ENCODE measurements around the gene LYL1.
A peak's percentile ranks its signal among the peaks of the same experiment; 100 is the strongest.

LYL1 gene

GRCh38 chr19:13112555-13112954 is 9.9 kb upstream of the LYL1 start:
- H3K36me3 Mint-ChIP-seq (ENCODE audit: low read depth) = peaks cover 2% of the 10 kb centered on the region
- no peak overlapping the region for H3K27ac Mint-ChIP-seq
- no peak for DNase-seq
- TF ChIP-seq CTCF (IDR thresholded peaks at IDR 0.05) = no peak
- no peaks in the 10 kb centered on the region for H3K9me3 Mint-ChIP-seq
- no peak overlapping the region for H3K4me3 Mint-ChIP-seq
- H3K27me3 Mint-ChIP-seq (ENCODE audit: low read depth, poor library complexity) = no peaks in the 10 kb centered on the region
- H3K4me1 Mint-ChIP-seq = peaks cover 23% of the 10 kb centered on the region

GRCh38 chr19:13110099-13110610 is 7.5 kb upstream of the LYL1 start:
- Mint-ChIP-seq H3K36me3 (ENCODE audit: low read depth) (peaks cover 6% of the 10 kb centered on the region), H3K27me3 (ENCODE audit: low read depth, poor library complexity) (peaks cover 4% of the 10 kb centered on the region)

GRCh38 chr19:13109361-13110098 is 6.9 kb upstream of the LYL1 start:
- Mint-ChIP-seq H3K4me1 (no peaks in the 10 kb centered on the region), H3K27me3 (ENCODE audit: low read depth, poor library complexity) (peaks cover 4% of the 10 kb centered on the region), H3K36me3 (ENCODE audit: low read depth) (peaks cover 6% of the 10 kb centered on the region), H3K27ac (no peak overlapping the region), H3K4me3 (no peak overlapping the region), H3K9me3 (no peaks in the 10 kb centered on the region)
- TF ChIP-seq CTCF (IDR thresholded peaks at IDR 0.05) = no peak
- DNase-seq = no peak

More at GRCh38 chr19:13110099-13110610, 7.5 kb upstream of the LYL1 start:
- Mint-ChIP-seq H3K9me3 (no peaks in the 10 kb centered on the region), H3K4me3 (no peak overlapping the region), H3K4me1 (peaks cover 2% of the 10 kb centered on the region), H3K27ac (no peak overlapping the region)
- DNase-seq = no peak
- TF ChIP-seq CTCF (IDR thresholded peaks at IDR 0.05) = no peak

GRCh38 chr19:13104848-13105711 is 2.4 kb upstream of the LYL1 start:
- no peaks in the 10 kb centered on the region for H3K4me1 Mint-ChIP-seq
- peaks cover 28% of the 10 kb centered on the region for H3K27me3 Mint-ChIP-seq (ENCODE audit: low read depth, poor library complexity)
- no peak overlapping the region for H3K4me3 Mint-ChIP-seq
- peaks cover 9% of the 10 kb centered on the region for H3K36me3 Mint-ChIP-seq (ENCODE audit: low read depth)
- TF ChIP-seq CTCF (IDR thresholded peaks at IDR 0.05) = no peak
- DNase-seq = no peak
- H3K27ac Mint-ChIP-seq = no peak overlapping the region
- peaks cover under 1% of the 10 kb centered on the region for H3K9me3 Mint-ChIP-seq

- TF ChIP-seq CTCF (IDR thresholded peaks at IDR 0.05) = peak; percentile 70
- H3K27ac Mint-ChIP-seq = no peak overlapping the region
- H3K4me3 Mint-ChIP-seq = no peak overlapping the region
- peak; percentile 77 for DNase-seq
- H3K4me1 Mint-ChIP-seq = no peaks in the 10 kb centered on the region
- H3K27me3 Mint-ChIP-seq (ENCODE audit: low read depth, poor library complexity) = peaks cover 35% of the 10 kb centered on the region
- peaks cover 3% of the 10 kb centered on the region for H3K9me3 Mint-ChIP-seq
- peaks cover 11% of the 10 kb centered on the region for H3K36me3 Mint-ChIP-seq (ENCODE audit: low read depth)
Observed at GRCh38 chr19:13104360-13104847, 1.7 kb upstream of the LYL1 start.

Measured in nephron progenitor cell (in vitro differentiated cells).